Hepatocyte (in vitro differentiated cells): ENCODE measurements around the gene FGF8. TPM values are rescaled to one million over a fixed set of nuclear protein-coding genes. Genes with fewer than 3 reads are reported as not detected.
A peak's percentile ranks its signal among the peaks of the same experiment; 100 is the strongest.

Experiments used
- DNase-seq: peaks from one replicate; pipeline ENCODE4 v3.0.0-alpha.2; 2016; ENCODE audit warnings: low spot score
- H2AFZ ChIP-seq: fragments of 200-600 bp; sonication (generic); 2 replicates; pipeline ENCODE4 v1.6.0; 2016; ENCODE audit warnings: antibody characterized with exemption, mild to moderate bottlenecking
- H3K27ac ChIP-seq: fragments of 200-600 bp; sonication (generic); 2 replicates; pipeline ENCODE4 v1.5.1; 2016; ENCODE audit warnings: mild to moderate bottlenecking
- H3K27me3 ChIP-seq: fragments of 200-600 bp; sonication (generic); 2 replicates; pipeline ENCODE4 v1.6.1; 2016
- H3K36me3 ChIP-seq: fragments of 200-600 bp; sonication (generic); replicated peaks from 2 replicates; pipeline ENCODE4 v1.5.1; 2016; ENCODE audit warnings: low read depth; ENCODE audit not compliant: insufficient read depth
- H3K4me1 ChIP-seq: fragments of 200-600 bp; sonication (generic); 2 replicates; pipeline ENCODE4 v1.5.1; 2016; ENCODE audit warnings: mild to moderate bottlenecking, moderate library complexity; ENCODE audit not compliant: insufficient read depth
- H3K4me2 ChIP-seq: fragments of 200-600 bp; sonication (generic); 2 replicates; pipeline ENCODE4 v1.6.0; 2016
- H3K4me3 ChIP-seq: fragments of 200-600 bp; sonication (generic); 2 replicates; pipeline ENCODE4 v1.5.1; 2016; ENCODE audit warnings: mild to moderate bottlenecking
- H3K79me2 ChIP-seq: fragments of 200-600 bp; sonication (generic); 2 replicates; pipeline ENCODE4 v1.6.0; 2017; ENCODE audit warnings: mild to moderate bottlenecking
- H3K9me2 ChIP-seq: fragments of 200-600 bp; sonication (generic); replicated peaks from 2 replicates; pipeline ENCODE4 v1.6.0; 2017; ENCODE audit warnings: mild to moderate bottlenecking; ENCODE audit not compliant: insufficient read depth
- H3K9me3 ChIP-seq: fragments of 200-600 bp; sonication (generic); 2 replicates; pipeline ENCODE4 v1.5.1; 2016; ENCODE audit warnings: low read depth, mild to moderate bottlenecking
- H4K20me1 ChIP-seq: fragments of 200-600 bp; sonication (generic); 2 replicates; pipeline ENCODE4 v1.6.0; 2016; ENCODE audit warnings: mild to moderate bottlenecking; ENCODE audit not compliant: insufficient read depth, poor library complexity, severe bottlenecking
- CTCF ChIP-seq: fragments of 200-600 bp; sonication (generic); IDR thresholded peaks from 2 replicates; pipeline ENCODE4 v1.5.1; 2016; ENCODE audit warnings: antibody characterized with exemption, mild to moderate bottlenecking; ENCODE audit not compliant: poor library complexity
- EZH2 ChIP-seq: fragments of 200-600 bp; sonication (generic); IDR thresholded peaks from 2 replicates; pipeline ENCODE4 v1.6.1; 2016; ENCODE audit warnings: antibody characterized with exemption, mild to moderate bottlenecking, borderline replicate concordance
- EZH2phosphoT487 ChIP-seq: fragments of 200-600 bp; sonication (generic); IDR thresholded peaks from one replicate; pipeline ENCODE4 v1.6.1; 2018; ENCODE audit warnings: antibody characterized with exemption, mild to moderate bottlenecking, low read depth, moderate library complexity; ENCODE audit not compliant: unreplicated experiment, severe bottlenecking
- WGBS: methylation state at CpG from one replicate; pipeline ENCODE4 v1.1.6; 2016; ENCODE audit warnings: low lambda C conversion rate; ENCODE audit errors: missing lambda C conversion rate; 5-methylcytosine and 5-hydroxymethylcytosine counted together
- polyA plus RNA-seq: library from polyadenylated mRNA; unstranded; fragments of >200 nt; fragmentation: Nextera tagmentation; extraction: Ambion mirVana; gene quantifications from 2 replicates; pipeline ENCODE4 v1.2.1, GENCODE V29; 2016
- total RNA-seq: library from RNA; depleted of rRNA; stranded (reverse); fragments of >200 nt; gene quantifications from 2 replicates; pipeline ENCODE4 v1.2.3, GENCODE V29; 2014

The FGF8 gene
- total and polyA plus RNA-seq, 2 experiments from 2014 or later = not detected

DNA sequence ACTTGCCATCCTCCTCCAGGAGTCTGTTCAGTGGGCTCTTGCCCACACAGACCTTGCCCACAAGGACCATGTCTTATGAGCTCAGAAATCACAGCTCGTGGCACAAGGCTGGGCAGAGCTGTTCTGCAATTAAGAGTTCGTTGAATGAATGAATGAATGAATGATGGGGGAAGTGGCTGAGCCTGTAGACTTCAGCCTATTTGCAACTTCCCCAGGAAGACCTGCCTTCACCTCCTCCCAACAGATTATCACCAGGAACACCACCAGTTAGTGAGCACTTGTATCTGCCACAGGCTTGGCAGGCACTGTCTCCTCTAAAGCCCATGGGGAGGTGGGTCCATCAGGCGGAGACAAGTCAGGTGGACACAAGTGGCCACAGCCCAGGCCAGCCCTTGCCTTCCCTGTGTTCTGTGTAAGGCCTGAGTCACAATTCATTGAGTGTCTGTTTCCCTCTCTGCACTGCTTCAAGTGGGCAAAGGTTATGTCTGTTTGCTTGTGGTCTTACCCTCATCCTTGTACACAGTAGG lies 1.8 kb upstream of the FGF8 start:
- Histone ChIP-seq H3K4me3 (no peak overlapping the region), H3K9me2 (no peaks in the 10 kb centered on the region), H3K4me1 (peaks cover 30% of the 10 kb centered on the region), H4K20me1 (no peaks in the 10 kb centered on the region), H3K27ac (no peak overlapping the region), H3K4me2 (no peak overlapping the region), H3K36me3 (no peaks in the 10 kb centered on the region), H3K79me2 (no peaks in the 10 kb centered on the region), H2AFZ (no peak overlapping the region), H3K27me3 (peaks cover 63% of the 10 kb centered on the region), H3K9me3 (no peaks in the 10 kb centered on the region)
- no peak for DNase-seq
- TF ChIP-seq EZH2phosphoT487 = no peak
- no peak for TF ChIP-seq CTCF
- TF ChIP-seq EZH2 = no peak
- WGBS = 78% methylated on average over 3 of the region's 3 CpGs

DNA sequence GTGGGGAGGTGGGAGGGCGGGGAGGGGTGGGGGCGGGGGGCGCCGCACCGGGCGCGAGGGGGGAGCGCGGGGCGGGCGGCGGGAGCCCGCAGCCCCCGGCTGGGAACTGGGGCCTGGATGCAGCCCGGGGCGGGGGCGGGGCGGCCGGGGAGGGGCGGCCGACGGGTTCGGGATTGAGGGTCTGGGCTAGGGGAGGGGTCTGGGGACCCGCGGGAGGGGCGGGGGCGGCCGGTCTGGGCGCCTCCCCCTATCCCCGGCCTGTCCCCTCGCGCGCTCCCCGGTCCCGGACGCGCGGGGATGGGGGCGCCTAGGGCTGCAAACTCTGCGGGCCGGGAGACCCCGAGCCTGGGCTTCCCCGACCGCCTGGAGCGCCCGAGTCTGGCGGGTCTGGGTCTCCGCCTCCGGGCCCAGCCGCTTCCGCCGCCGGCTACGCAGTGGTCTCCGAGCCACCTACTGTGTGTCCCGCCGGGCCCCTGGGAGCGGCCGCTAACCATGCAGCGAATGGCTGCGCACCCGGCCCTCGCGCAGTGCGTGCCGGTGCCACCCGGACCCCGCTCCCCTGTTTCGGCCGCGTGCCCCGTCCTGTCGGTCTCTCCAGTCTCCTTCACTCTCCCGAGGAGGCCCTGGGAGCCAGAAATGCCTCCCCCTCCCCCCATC lies 375 bp upstream of the FGF8 start:
- peaks cover 30% of the 10 kb centered on the region for H3K4me1 ChIP-seq
- no peak overlapping the region for H3K27ac ChIP-seq
- H3K4me2 ChIP-seq = peak overlapping the region; percentile 82
- H3K9me2 ChIP-seq = no peaks in the 10 kb centered on the region
- H3K36me3 ChIP-seq = no peaks in the 10 kb centered on the region
- H3K9me3 ChIP-seq = no peaks in the 10 kb centered on the region
- no peak for DNase-seq
- peak; percentile 26 for TF ChIP-seq EZH2
- peak; percentile 77 for TF ChIP-seq EZH2phosphoT487
- TF ChIP-seq CTCF = no peak
- peaks cover 77% of the 10 kb centered on the region for H3K27me3 ChIP-seq
- no CpG with 5 or more reads among the region's 74 CpGs for WGBS
- H2AFZ ChIP-seq = no peak overlapping the region
- no peaks in the 10 kb centered on the region for H4K20me1 ChIP-seq
- H3K79me2 ChIP-seq = no peaks in the 10 kb centered on the region
- no peak overlapping the region for H3K4me3 ChIP-seq

DNA sequence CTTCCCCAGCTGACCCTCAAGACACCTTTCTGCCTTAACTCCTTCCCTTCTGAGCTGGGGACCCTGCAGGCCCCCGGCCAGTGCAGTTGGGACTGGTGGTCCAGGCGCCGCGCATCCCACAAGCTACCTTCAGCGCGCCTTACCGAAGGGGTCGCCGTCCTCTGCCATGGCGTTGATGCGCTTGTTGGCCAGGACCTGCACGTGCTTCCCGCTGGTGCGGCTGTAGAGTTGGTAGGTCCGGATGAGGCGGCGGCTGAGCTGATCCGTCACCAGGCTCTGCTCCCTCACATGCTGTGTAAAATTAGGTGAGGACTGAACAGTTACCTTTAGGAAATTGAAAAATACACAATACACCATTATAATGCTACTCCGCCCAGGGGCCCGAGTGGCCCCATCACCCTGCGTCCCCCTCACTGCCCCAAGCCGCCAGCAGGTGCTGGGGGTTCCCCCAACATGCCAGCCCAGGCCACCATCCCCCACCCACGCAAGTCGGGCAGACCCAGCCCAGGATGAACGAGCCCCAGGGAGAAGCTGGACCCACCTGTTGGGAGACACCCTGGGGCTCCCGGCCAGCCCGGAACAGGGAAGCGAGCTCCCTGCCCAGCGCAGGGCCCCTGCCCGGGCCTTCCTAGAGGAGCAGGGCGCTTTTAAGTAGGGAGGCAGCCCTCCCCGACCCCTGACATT lies 1.2 kb downstream of the FGF8 start:
- Histone ChIP-seq H3K9me3 (no peaks in the 10 kb centered on the region), H4K20me1 (no peaks in the 10 kb centered on the region), H3K4me2 (no peak overlapping the region), H3K36me3 (no peaks in the 10 kb centered on the region), H2AFZ (no peak overlapping the region), H3K4me1 (peaks cover 25% of the 10 kb centered on the region), H3K79me2 (no peaks in the 10 kb centered on the region), H3K27ac (no peak overlapping the region), H3K27me3 (peaks cover 82% of the 10 kb centered on the region), H3K9me2 (no peaks in the 10 kb centered on the region), H3K4me3 (no peak overlapping the region)
- DNase-seq = no peak
- WGBS = 25% methylated on average over 32 of the region's 32 CpGs
- TF ChIP-seq CTCF = no peak
- TF ChIP-seq EZH2phosphoT487 = peak; percentile 75
- no peak for TF ChIP-seq EZH2
